Breast epithelium (tissue), 3 donors: ENCODE measurements around the gene CORO7.

Experiments
- CTCF ChIP-seq, 3 donors: fragments of 450-650 bp; IDR thresholded peaks; one replicate each; pipeline ENCODE4 v1.5.1; 2016 to 2017; ENCODE audit warnings: antibody characterized with exemption in 3 of 3, mild to moderate bottlenecking in 3 of 3, moderate library complexity in 3 of 3
- POLR2A ChIP-seq: fragments of 450-650 bp; IDR thresholded peaks from one replicate; pipeline ENCODE4 v1.6.1; 2016; ENCODE audit warnings: antibody characterized with exemption, mild to moderate bottlenecking, moderate library complexity

- TF ChIP-seq POLR2A, result no peak
- no peak for TF ChIP-seq CTCF (IDR thresholded peaks at IDR 0.05)
Observed at GRCh38 chr16:4415538-4416199, 727 bp downstream of the CORO7 start.
